HEK293 (cell line): ENCODE measurements around the gene MSANTD1.

ENCODE experiments used
- CTCF ChIP-seq: fragments of 450-650 bp; formaldehyde crosslinking; IDR thresholded peaks from 2 replicates; pipeline ENCODE4 v1.5.1; 2016; ENCODE audit warnings: missing biosample characterization, missing genetic modification characterization
- ZBTB21 ChIP-seq: fragments of 450-650 bp; formaldehyde crosslinking; IDR thresholded peaks from 2 replicates; pipeline ENCODE4 v1.5.1; 2017; ENCODE audit warnings: missing biosample characterization, missing genetic modification characterization
- ZNF140 ChIP-seq: fragments of 450-650 bp; formaldehyde crosslinking; IDR thresholded peaks from 2 replicates; pipeline ENCODE4 v1.5.1; 2016; ENCODE audit warnings: missing biosample characterization, missing genetic modification characterization
- ZNF24 ChIP-seq: fragments of 450-650 bp; formaldehyde crosslinking; IDR thresholded peaks from 2 replicates; pipeline ENCODE4 v1.5.1; 2016; ENCODE audit warnings: missing biosample characterization, missing genetic modification characterization
- ZNF311 ChIP-seq: fragments of 450-650 bp; formaldehyde crosslinking; IDR thresholded peaks from 2 replicates; pipeline ENCODE4 v1.5.1; 2017; ENCODE audit warnings: missing biosample characterization, missing genetic modification characterization, borderline replicate concordance
- ZNF324 ChIP-seq: fragments of 450-650 bp; formaldehyde crosslinking; IDR thresholded peaks from 2 replicates; pipeline ENCODE4 v1.5.1; 2016; ENCODE audit warnings: missing biosample characterization, missing genetic modification characterization
- ZNF416 ChIP-seq: fragments of 450-650 bp; formaldehyde crosslinking; IDR thresholded peaks from 2 replicates; pipeline ENCODE4 v1.5.1; 2016; ENCODE audit warnings: missing biosample characterization, missing genetic modification characterization
- ZNF610 ChIP-seq: fragments of 450-650 bp; formaldehyde crosslinking; IDR thresholded peaks from 2 replicates; pipeline ENCODE4 v1.5.1; 2016; ENCODE audit warnings: missing biosample characterization, missing genetic modification characterization, borderline replicate concordance
- ZNF639 ChIP-seq: fragments of 450-650 bp; formaldehyde crosslinking; IDR thresholded peaks from 2 replicates; pipeline ENCODE4 v1.5.1; 2016; ENCODE audit warnings: missing biosample characterization, missing genetic modification characterization
- ZNF76 ChIP-seq: fragments of 450-650 bp; formaldehyde crosslinking; IDR thresholded peaks from 2 replicates; pipeline ENCODE4; 2016; ENCODE audit warnings: low read depth, missing biosample characterization, missing genetic modification characterization, borderline replicate concordance
- TF ChIP-seq, protein P1 (sequence below): fragments of 450-650 bp; formaldehyde crosslinking; IDR thresholded peaks from 2 replicates; pipeline ENCODE4 v1.5.1; 2017; ENCODE audit warnings: missing biosample characterization, missing genetic modification characterization
- TF ChIP-seq, protein P2 (sequence below): sonication (generic); formaldehyde crosslinking; IDR thresholded peaks from 2 replicates; pipeline ENCODE4 v1.8.1; 2022; ENCODE audit warnings: mild to moderate bottlenecking, moderate library complexity, missing genetic modification reagents
- TF ChIP-seq, protein P3 (sequence below): fragments of 450-650 bp; formaldehyde crosslinking; IDR thresholded peaks from 2 replicates; pipeline ENCODE4 v1.5.1; 2016; ENCODE audit warnings: missing biosample characterization, missing genetic modification characterization
- TF ChIP-seq, protein P4 (sequence below): fragments of 450-650 bp; formaldehyde crosslinking; IDR thresholded peaks from 2 replicates; pipeline ENCODE4 v1.5.1; 2016; ENCODE audit warnings: missing biosample characterization, missing genetic modification characterization

- no peak for TF ChIP-seq ZNF324 (tag by site-specific recombination)
- TF ChIP-seq, protein P1, sequence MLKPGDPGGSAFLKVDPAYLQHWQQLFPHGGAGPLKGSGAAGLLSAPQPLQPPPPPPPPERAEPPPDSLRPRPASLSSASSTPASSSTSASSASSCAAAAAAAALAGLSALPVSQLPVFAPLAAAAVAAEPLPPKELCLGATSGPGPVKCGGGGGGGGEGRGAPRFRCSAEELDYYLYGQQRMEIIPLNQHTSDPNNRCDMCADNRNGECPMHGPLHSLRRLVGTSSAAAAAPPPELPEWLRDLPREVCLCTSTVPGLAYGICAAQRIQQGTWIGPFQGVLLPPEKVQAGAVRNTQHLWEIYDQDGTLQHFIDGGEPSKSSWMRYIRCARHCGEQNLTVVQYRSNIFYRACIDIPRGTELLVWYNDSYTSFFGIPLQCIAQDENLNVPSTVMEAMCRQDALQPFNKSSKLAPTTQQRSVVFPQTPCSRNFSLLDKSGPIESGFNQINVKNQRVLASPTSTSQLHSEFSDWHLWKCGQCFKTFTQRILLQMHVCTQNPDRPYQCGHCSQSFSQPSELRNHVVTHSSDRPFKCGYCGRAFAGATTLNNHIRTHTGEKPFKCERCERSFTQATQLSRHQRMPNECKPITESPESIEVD (tag by site-specific recombination): no peak
- no peak for TF ChIP-seq CTCF (tag by site-specific recombination)
- TF ChIP-seq ZNF639 (tag by site-specific recombination): no peak
- no peak for TF ChIP-seq ZNF24
- TF ChIP-seq, protein P2, sequence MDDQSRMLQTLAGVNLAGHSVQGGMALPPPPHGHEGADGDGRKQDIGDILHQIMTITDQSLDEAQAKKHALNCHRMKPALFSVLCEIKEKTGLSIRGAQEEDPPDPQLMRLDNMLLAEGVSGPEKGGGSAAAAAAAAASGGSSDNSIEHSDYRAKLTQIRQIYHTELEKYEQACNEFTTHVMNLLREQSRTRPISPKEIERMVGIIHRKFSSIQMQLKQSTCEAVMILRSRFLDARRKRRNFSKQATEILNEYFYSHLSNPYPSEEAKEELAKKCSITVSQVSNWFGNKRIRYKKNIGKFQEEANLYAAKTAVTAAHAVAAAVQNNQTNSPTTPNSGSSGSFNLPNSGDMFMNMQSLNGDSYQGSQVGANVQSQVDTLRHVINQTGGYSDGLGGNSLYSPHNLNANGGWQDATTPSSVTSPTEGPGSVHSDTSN (CRISPR knock-in tag): no peak
- TF ChIP-seq ZNF140 (tag by site-specific recombination): no peak
- TF ChIP-seq, protein P3, sequence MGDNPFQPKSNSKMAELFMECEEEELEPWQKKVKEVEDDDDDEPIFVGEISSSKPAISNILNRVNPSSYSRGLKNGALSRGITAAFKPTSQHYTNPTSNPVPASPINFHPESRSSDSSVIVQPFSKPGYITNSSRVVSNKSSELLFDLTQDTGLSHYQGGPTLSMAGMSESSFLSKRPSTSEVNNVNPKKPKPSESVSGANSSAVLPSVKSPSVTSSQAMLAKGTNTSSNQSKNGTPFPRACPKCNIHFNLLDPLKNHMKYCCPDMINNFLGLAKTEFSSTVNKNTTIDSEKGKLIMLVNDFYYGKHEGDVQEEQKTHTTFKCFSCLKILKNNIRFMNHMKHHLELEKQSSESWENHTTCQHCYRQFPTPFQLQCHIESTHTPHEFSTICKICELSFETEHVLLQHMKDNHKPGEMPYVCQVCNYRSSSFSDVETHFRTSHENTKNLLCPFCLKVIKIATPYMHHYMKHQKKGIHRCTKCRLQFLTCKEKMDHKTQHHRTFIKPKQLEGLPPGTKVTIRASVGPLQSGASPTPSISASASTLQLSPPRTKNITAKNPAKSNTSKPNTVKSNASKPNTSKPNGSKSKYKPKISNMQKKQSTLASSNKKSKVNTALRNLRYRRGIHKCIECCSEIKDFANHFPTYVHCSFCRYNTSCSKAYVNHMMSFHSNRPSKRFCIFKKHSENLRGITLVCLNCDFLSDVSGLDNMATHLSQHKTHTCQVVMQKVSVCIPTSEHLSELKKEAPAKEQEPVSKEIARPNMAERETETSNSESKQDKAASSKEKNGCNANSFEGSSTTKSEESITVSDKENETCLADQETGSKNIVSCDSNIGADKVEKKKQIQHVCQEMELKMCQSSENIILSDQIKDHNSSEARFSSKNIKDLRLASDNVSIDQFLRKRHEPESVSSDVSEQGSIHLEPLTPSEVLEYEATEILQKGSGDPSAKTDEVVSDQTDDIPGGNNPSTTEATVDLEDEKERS (tag by site-specific recombination): no peak
- TF ChIP-seq ZNF76: no peak
- TF ChIP-seq ZNF610: no peak
- no peak for TF ChIP-seq ZNF416 (tag by site-specific recombination)
- TF ChIP-seq ZNF311: no peak
- TF ChIP-seq, protein P4, sequence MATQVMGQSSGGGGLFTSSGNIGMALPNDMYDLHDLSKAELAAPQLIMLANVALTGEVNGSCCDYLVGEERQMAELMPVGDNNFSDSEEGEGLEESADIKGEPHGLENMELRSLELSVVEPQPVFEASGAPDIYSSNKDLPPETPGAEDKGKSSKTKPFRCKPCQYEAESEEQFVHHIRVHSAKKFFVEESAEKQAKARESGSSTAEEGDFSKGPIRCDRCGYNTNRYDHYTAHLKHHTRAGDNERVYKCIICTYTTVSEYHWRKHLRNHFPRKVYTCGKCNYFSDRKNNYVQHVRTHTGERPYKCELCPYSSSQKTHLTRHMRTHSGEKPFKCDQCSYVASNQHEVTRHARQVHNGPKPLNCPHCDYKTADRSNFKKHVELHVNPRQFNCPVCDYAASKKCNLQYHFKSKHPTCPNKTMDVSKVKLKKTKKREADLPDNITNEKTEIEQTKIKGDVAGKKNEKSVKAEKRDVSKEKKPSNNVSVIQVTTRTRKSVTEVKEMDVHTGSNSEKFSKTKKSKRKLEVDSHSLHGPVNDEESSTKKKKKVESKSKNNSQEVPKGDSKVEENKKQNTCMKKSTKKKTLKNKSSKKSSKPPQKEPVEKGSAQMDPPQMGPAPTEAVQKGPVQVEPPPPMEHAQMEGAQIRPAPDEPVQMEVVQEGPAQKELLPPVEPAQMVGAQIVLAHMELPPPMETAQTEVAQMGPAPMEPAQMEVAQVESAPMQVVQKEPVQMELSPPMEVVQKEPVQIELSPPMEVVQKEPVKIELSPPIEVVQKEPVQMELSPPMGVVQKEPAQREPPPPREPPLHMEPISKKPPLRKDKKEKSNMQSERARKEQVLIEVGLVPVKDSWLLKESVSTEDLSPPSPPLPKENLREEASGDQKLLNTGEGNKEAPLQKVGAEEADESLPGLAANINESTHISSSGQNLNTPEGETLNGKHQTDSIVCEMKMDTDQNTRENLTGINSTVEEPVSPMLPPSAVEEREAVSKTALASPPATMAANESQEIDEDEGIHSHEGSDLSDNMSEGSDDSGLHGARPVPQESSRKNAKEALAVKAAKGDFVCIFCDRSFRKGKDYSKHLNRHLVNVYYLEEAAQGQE (tag by site-specific recombination): no peak
- TF ChIP-seq ZBTB21 (tag by site-specific recombination): no peak
Measured at GRCh38 chr4:3239998-3240920, 8.7 kb upstream of the MSANTD1 start.
